Measurements from ENCODE around the gene VASP.

VASP gene

DNA sequence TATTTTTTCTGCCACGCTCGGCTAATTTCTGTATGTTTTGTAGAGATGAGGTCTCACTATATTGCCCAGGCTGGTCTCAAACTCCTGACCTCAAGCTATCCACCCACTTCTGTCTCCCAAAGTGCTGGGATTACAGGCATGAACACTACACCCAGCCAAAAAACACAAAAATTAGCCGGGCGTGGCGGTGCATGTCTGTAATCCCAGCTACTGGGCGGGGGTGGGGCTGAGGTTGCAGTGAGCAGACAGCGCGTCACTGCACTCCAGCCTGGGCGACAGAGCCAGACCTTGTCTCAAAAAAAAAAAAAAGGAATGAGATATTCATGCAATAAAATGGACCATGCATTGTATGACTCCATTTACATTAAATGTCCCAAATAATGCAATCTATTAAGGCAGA lies 32.2 kb downstream of the VASP start:
- Histone ChIP-seq H3K27me3 (no peaks in the 10 kb centered on the region), H3K9me3 (no peaks in the 10 kb centered on the region), H3K36me3 (no peaks in the 10 kb centered on the region), H3K27ac (no peak overlapping the region), H3K4me3 (ENCODE audit: low read depth in 1 of 2, low read length in 1 of 2) (no peak overlapping the region), H3K4me1 (ENCODE audit: control insufficient read depth in 1 of 2, insufficient read depth in 1 of 2, low read depth in 1 of 2, low read length in 1 of 2) (peaks cover 29 to 35% of the 10 kb centered on the region in 2 experiments)
- TF ChIP-seq, protein P1, sequence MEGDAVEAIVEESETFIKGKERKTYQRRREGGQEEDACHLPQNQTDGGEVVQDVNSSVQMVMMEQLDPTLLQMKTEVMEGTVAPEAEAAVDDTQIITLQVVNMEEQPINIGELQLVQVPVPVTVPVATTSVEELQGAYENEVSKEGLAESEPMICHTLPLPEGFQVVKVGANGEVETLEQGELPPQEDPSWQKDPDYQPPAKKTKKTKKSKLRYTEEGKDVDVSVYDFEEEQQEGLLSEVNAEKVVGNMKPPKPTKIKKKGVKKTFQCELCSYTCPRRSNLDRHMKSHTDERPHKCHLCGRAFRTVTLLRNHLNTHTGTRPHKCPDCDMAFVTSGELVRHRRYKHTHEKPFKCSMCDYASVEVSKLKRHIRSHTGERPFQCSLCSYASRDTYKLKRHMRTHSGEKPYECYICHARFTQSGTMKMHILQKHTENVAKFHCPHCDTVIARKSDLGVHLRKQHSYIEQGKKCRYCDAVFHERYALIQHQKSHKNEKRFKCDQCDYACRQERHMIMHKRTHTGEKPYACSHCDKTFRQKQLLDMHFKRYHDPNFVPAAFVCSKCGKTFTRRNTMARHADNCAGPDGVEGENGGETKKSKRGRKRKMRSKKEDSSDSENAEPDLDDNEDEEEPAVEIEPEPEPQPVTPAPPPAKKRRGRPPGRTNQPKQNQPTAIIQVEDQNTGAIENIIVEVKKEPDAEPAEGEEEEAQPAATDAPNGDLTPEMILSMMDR (IDR thresholded peaks at IDR 0.05), result no peak

- H3K27me3 ChIP-seq, result no peaks in the 10 kb centered on the region
- no peak overlapping the region for H3K27ac ChIP-seq
- TF ChIP-seq, protein P1 (IDR thresholded peaks at IDR 0.05), result no peak
Observed at GRCh38 chr19:45542234-45542668, 35.0 kb downstream of the VASP start.

GRCh38 chr19:45547211-45547770 lies 40.0 kb downstream of the VASP start:
- H3K36me3 ChIP-seq, result no peaks in the 10 kb centered on the region
- TF ChIP-seq, protein P1 (IDR thresholded peaks at IDR 0.05), result no peak
- peak overlapping the region; percentile 18 for H3K27ac ChIP-seq
- H3K9me3 ChIP-seq, result no peaks in the 10 kb centered on the region
- H3K4me3 ChIP-seq (ENCODE audit: low read depth in 1 of 2, low read length in 1 of 2), result no peak overlapping the region
- H3K27me3 ChIP-seq, result no peaks in the 10 kb centered on the region
- H3K4me1 ChIP-seq (ENCODE audit: control insufficient read depth in 1 of 2, insufficient read depth in 1 of 2, low read depth in 1 of 2, low read length in 1 of 2), result peaks cover 45 to 57% of the 10 kb centered on the region in 2 experiments

More at GRCh38 chr19:45542234-45542668, 35.0 kb downstream of the VASP start:
- Histone ChIP-seq H3K9me3 (no peaks in the 10 kb centered on the region), H3K4me3 (ENCODE audit: low read depth in 1 of 2, low read length in 1 of 2) (no peak overlapping the region), H3K4me1 (ENCODE audit: control insufficient read depth in 1 of 2, insufficient read depth in 1 of 2, low read depth in 1 of 2, low read length in 1 of 2) (peaks cover 42 to 45% of the 10 kb centered on the region in 2 experiments), H3K36me3 (no peaks in the 10 kb centered on the region)

DNA sequence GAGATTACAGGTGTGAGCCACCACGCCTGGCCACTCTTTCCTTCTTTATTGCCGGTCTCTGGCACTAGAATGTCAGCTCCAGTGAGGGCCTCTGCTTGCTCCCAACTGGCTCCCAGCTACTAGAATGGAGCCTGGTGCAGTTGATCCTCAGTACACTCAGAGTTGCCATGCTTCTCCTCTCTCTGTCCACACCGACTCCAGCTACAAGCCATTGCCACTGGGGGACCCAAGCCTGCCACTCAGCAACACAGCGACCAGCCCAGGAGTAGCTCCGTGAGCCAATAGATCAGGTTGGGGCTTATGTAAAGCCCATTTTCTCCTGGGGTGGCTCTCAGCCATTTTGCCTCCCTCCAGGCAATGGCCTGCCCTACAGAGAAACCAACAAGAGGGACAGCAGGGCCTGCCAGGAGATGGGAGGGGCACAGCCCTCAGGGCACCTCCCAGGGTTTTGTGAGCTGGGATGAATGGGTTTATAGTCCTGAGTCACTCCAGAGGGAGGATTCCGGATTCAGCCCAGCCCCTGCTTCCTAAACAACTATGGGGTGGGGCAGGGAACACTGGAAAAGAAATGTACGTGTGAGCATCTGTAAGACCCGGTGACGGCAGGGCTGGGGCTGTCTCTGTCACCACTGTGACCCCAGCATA lies 40.8 kb downstream of the VASP start:
- H3K4me3 ChIP-seq (ENCODE audit: low read depth in 1 of 2, low read length in 1 of 2), result no peak overlapping the region
- H3K27ac ChIP-seq, result no peak overlapping the region
- peaks cover 38 to 50% of the 10 kb centered on the region in 2 experiments for H3K4me1 ChIP-seq (ENCODE audit: control insufficient read depth in 1 of 2, insufficient read depth in 1 of 2, low read depth in 1 of 2, low read length in 1 of 2)
- TF ChIP-seq, protein P1 (IDR thresholded peaks at IDR 0.05), result no peak
- no peaks in the 10 kb centered on the region for H3K9me3 ChIP-seq
- H3K27me3 ChIP-seq, result no peaks in the 10 kb centered on the region
- no peaks in the 10 kb centered on the region for H3K36me3 ChIP-seq

GRCh38 chr19:45553464-45553863 lies 46.2 kb downstream of the VASP start:
- Histone ChIP-seq H3K4me3 (ENCODE audit: low read depth in 1 of 2, low read length in 1 of 2) (no peak overlapping the region), H3K4me1 (ENCODE audit: control insufficient read depth in 1 of 2, insufficient read depth in 1 of 2, low read depth in 1 of 2, low read length in 1 of 2) (peaks cover 5 to 12% of the 10 kb centered on the region in 2 experiments), H3K9me3 (no peaks in the 10 kb centered on the region), H3K27me3 (no peaks in the 10 kb centered on the region), H3K36me3 (no peaks in the 10 kb centered on the region), H3K27ac (no peak overlapping the region)
- TF ChIP-seq, protein P1 (IDR thresholded peaks at IDR 0.05), result no peak
